Activated T-cell treated with anti-CD3 and anti-CD28 coated beads, Interleukin-2, amount 50 U/mL, for 48 hours (primary cell): ENCODE data around the gene ASTN2.

Experiments
- DNase-seq, 2 experiments: peaks; one replicate each; pipeline ENCODE4 v3.0.0-alpha.2; 2020

Gene ASTN2

GRCh38 chr9:116643691-116644090 lies 771.2 kb downstream of the ASTN2 start:
- DNase-seq: no peak

- DNase-seq: no peak
Observed at GRCh38 chr9:116641292-116642059, 773.4 kb downstream of the ASTN2 start.

DNA sequence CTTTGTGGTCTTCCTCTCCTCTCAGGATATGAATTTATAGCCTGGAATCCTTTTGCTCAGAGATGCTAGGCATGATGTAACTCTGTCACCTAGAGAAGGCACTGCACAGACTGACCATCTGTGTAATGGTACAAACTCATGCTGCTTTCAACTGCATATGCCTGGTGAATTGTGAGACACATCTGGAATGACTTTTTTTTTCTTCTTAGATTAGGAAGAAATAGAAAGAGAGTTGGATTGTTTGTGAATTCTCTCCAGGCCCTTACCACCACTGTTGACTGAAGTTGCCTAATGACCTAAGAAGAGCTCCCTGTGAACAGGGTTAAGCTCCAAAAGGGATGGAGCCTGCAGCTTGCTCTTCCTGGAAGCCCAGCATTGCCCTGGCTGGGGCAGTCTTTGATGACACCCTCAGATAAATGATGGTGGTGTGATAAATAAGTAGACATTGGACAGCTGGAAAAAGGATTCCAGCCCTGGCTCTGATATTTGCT lies 775.6 kb downstream of the ASTN2 start:
- DNase-seq: no peak

DNA sequence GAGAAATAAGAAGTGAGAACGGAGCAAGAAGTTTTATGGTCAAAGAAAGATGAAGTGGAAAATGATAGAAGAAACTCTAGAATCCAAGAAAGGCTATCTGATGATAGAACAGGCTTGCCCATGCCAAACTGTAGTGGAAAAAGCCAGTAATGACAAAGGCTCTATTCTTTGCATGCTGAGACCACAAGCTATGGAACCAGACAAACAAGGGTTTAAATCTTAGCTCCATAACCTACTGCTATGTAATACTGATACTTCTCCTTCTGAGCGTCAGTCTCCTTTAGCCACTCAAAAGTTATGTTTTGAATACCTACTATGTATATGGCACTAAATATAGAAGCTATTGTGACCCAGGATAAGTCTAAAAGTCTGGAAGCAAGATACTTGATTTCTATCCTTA lies 778.9 kb downstream of the ASTN2 start:
- no peak for DNase-seq

- no peak for DNase-seq
Observed at GRCh38 chr9:116632990-116633838, 781.6 kb downstream of the ASTN2 start.

DNA sequence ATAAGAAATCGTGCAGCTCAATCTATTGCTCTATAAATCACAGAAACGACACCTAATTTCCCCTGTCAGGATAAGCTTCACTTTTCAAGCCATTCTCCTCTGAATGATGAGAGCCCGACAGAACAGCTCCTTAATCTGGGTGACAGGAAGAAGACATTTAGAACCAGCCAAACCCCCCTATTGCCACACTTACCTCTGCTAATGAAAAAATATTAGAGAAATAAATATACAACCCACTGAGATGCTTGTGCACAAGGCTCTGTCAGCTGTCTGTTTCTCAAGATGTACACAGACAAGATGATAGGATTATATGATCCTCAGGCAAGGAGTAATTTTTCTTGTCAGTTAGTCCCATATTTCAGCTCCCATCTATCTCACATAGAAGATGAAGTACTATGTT lies 785.2 kb downstream of the ASTN2 start:
- no peak for DNase-seq

GRCh38 chr9:116628716-116629115 lies 786.1 kb downstream of the ASTN2 start:
- no peak for DNase-seq

GRCh38 chr9:116627433-116627832 lies 787.4 kb downstream of the ASTN2 start:
- DNase-seq: no peak

- DNase-seq: no peak
Observed at GRCh38 chr9:116626762-116627161, 788.1 kb downstream of the ASTN2 start.

- DNase-seq: no peak
Observed at GRCh38 chr9:116623715-116624114, 791.1 kb downstream of the ASTN2 start.

DNA sequence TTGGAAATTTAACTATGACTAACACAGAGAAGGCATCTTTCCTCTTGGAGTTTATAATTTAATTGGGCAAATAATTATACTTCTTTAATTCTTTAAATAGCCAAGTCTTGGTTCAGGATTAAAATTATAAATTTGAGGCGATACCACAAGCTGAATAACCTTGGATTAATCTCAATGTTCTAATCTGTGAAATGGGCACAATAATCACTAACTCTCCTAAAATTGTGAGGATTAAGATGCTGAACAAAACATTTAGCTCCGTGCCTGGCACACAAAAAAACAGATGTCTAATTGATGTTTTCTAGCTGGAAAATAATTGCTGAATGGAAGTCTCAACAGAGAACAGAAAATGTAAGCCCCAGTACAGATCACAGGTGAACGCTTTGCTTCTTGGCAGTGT lies 797.5 kb downstream of the ASTN2 start:
- DNase-seq: no peak

DNA sequence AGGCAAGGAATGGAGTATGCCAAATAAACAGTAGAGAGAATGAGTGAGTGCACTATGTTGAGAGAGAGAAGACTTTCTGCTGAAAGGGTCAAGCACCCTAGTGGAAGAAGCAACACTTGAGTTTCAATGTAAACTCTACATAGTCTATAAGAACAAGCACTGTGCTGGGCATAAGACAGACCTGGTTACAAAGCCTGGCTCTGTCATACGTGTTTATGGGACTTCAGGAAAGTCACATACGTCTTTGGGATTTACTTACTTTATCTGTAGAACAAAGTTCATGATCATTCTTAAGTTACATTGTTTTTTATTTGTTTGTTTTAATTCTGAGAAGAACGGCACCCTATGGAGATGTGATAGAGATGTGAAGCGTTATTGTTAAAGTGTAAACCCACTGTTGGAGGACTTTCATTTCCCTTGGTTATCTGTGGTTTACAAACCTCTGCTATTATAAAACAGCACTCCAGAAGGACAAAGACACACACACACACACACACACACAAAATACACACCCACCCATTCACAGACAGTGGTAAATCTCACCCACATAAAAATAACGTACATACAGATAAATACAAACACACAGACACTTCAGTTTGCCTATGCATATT lies 798.4 kb downstream of the ASTN2 start:
- no peak for DNase-seq

DNA sequence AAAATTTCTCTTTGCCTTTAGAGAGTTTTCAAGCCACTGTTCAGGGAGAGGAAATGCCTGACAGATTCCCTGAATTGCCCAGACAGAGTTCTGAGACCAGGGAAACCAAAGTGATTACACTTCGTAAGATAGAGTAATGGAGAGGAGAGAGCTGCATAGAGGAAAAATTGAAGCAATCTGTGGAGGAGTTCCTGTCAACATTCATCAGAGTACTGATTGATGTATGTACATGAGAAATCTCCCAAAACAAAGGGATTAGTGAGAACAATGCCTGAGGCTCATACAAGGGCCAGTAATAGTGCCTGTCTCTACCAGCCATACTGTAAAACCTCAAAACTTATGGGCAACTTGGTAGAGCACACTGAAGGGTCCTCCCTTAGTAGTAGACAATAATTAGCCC lies 806.8 kb downstream of the ASTN2 start:
- DNase-seq: no peak

DNA sequence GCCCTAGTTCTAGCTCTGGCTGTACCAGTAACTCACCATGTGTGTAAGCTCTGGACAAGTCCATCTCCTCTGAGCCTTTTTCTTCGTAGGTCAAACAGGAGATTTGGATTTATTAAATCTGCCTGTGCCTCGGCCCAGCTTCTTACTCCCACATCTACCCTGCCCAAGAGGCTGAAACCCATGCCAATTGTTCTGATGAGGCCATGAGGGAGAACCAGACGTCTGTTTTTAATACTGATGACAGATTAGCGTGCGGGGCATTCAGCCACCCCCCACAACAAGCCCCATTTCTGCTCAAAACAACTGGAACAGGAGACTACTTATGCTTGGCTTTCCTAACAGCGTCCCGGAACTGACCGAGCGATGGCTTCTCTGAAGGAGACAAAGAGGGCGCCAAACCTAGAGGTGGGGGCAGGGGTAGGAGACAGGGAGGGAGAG lies 808.9 kb downstream of the ASTN2 start:
- no peak for DNase-seq

- DNase-seq: no peak
Observed at GRCh38 chr9:116605060-116605459, 809.8 kb downstream of the ASTN2 start.

DNA sequence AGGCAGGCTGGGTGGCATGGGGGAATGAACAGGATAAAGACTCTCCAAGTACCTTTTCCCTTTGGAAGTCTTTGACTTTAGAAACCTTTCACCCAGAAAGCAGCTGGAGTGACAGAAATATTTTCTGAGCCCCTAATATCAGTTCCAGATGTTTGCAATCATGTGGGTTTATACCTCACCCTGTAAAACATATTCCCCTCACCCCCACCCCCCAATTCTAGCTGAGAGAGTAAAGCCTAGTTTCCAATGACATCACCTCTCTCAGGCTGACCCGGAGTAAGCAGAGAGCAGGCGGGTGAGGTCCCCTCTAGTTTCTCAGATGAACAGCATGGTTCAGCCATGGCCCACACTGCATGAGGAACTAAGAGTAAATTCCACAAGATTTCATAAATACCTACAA lies 810.6 kb downstream of the ASTN2 start:
- no peak for DNase-seq

GRCh38 chr9:116599342-116599884 lies 815.4 kb downstream of the ASTN2 start:
- DNase-seq: no peak

GRCh38 chr9:116596646-116597045 lies 818.2 kb downstream of the ASTN2 start:
- no peak for DNase-seq

- no peak for DNase-seq
Observed at GRCh38 chr9:116594547-116594946, 820.3 kb downstream of the ASTN2 start.

DNA sequence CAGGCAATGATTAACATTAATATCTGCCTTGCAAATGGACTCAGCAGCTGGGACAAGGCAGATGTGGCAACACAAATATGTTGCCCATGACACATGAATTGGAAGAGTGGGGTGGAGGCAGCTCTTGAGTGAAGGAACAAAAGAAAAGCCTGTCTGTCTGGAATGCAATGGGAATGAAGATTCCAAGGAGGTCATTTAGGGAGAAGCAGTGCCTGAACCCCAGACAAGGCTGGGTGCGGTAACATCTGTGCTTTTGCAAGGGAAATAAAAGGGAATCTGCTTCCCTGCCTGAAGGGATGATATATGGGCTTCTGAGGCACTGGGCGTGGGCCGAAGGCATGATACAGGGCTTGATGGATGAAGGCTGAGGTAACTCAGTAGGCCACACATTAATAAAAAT lies 821.9 kb downstream of the ASTN2 start:
- no peak for DNase-seq

DNA sequence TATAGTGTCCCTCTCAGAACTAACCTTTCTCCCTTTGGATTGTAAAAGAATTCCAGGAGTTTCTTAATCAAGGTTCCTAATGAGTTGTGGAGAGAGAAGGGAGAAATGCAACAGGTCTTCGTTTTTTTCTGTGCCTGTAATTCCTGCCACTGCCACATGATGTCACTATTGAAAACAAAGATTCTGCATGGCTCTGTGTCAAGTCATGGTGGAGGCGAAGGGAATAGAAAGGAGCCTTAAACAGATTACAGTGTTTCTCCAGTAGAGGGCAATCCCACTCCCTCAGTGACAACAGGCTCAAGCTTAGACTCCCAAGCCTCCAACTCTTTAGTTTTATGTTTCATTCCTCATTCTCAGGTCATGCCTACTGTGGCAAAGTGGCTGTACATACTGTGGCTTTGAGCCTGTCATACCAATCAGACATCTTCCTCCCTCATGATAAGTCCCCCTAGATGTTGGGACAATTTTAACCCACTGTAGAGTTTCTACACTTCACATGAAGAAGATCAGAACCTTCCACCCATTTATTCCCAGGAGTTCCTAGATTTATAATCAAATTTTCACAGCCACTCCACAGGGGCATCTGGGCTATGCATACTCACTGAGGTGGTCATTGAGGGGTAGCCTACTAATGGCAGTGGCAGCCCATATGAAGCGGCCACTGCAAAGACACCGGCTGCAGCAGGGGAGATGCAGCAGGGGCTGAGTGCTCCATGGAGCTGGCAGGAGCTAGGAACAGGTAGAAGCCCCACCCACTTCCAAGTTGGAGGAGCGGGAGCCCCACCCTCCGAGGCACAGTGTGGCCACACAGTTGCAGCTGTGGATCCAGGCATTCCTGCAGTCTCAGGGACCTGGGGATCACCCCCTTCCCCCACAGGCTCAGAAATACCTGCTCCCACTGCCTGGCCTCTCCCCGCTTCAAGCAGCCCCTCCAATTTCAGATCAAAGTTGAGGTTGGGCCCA lies 825.2 kb downstream of the ASTN2 start:
- peak; percentile 32 to 43 for DNase-seq

- DNase-seq: no peak
Observed at GRCh38 chr9:116587919-116588318, 826.9 kb downstream of the ASTN2 start.
